Smooth muscle cell (in vitro differentiated cells): ENCODE data around the gene SARDH. TPM values are rescaled to one million over a fixed set of nuclear protein-coding genes. Genes with fewer than 3 reads are reported as not detected.

Experiments
- DNase-seq: peaks from one replicate; lab custom pipeline; 2025; ENCODE audit not compliant: unreplicated experiment; lab: John Stamatoyannopoulos, UW
- H2AFZ ChIP-seq: fragments of 200-600 bp; sonication (generic); 2 replicates; pipeline ENCODE4 v1.6.0; 2016; ENCODE audit warnings: antibody characterized with exemption, low read depth, mild to moderate bottlenecking
- H3F3A ChIP-seq: fragments of 200-600 bp; sonication (generic); 2 replicates; pipeline ENCODE4 v1.6.0; 2017; ENCODE audit warnings: antibody characterized with exemption, low read depth
- H3K27ac ChIP-seq: fragments of 200-600 bp; sonication (generic); 2 replicates; pipeline ENCODE4 v1.5.1; 2016; ENCODE audit warnings: low read depth, mild to moderate bottlenecking
- H3K27me3 ChIP-seq: fragments of 200-600 bp; sonication (generic); 2 replicates; pipeline ENCODE4 v1.6.1; 2016; ENCODE audit warnings: low read depth, mild to moderate bottlenecking
- H3K36me3 ChIP-seq: fragments of 200-600 bp; sonication (generic); 2 replicates; pipeline ENCODE4 v1.5.1; 2016; ENCODE audit warnings: low read depth
- H3K4me1 ChIP-seq: fragments of 200-600 bp; sonication (generic); 2 replicates; pipeline ENCODE4 v1.5.1; 2016; ENCODE audit warnings: low read depth
- H3K4me2 ChIP-seq: fragments of 200-600 bp; sonication (generic); 2 replicates; pipeline ENCODE4 v1.6.0; 2016; ENCODE audit warnings: mild to moderate bottlenecking
- H3K4me3 ChIP-seq: fragments of 200-600 bp; sonication (generic); 2 replicates; pipeline ENCODE4 v1.5.1; 2016; ENCODE audit warnings: mild to moderate bottlenecking
- H3K79me2 ChIP-seq: fragments of 200-600 bp; sonication (generic); 2 replicates; pipeline ENCODE4 v1.6.0; 2016; ENCODE audit warnings: low read depth, mild to moderate bottlenecking
- H3K9ac ChIP-seq: fragments of 200-600 bp; sonication (generic); 2 replicates; pipeline ENCODE4 v1.6.0; 2016; ENCODE audit warnings: low read depth
- H3K9me3 ChIP-seq: fragments of 200-600 bp; sonication (generic); replicated peaks from 2 replicates; pipeline ENCODE4 v1.5.1; 2016; ENCODE audit warnings: low read depth
- H4K20me1 ChIP-seq: fragments of 200-600 bp; sonication (generic); 2 replicates; pipeline ENCODE4 v1.6.0; 2016; ENCODE audit warnings: low read depth
- WGBS: methylation state at CpG from one replicate; pipeline ENCODE4 v1.1.7; 2016; ENCODE audit warnings: low lambda C conversion rate; 5-methylcytosine and 5-hydroxymethylcytosine counted together
- polyA plus RNA-seq: library from polyadenylated mRNA; unstranded; fragments of >200 nt; fragmentation: Nextera tagmentation; extraction: Ambion mirVana; gene quantifications from 2 replicates; pipeline ENCODE4 v1.2.1, GENCODE V29; 2016
- total RNA-seq: library from RNA; depleted of rRNA; stranded (reverse); fragments of >200 nt; gene quantifications from 2 replicates; pipeline ENCODE4 v1.2.3, GENCODE V29; 2014
- TF ChIP-seq, protein P1 (sequence below): fragments of 200-600 bp; sonication (generic); IDR thresholded peaks from 2 replicates; pipeline ENCODE4 v1.5.1; 2017; ENCODE audit warnings: borderline replicate concordance, mild to moderate bottlenecking, antibody characterized with exemption; ENCODE audit not compliant: insufficient read depth, poor library complexity, severe bottlenecking

Gene SARDH
- total and polyA plus RNA-seq, 2 experiments from 2014 or later, result 3.3 to 10.1 TPM

DNA sequence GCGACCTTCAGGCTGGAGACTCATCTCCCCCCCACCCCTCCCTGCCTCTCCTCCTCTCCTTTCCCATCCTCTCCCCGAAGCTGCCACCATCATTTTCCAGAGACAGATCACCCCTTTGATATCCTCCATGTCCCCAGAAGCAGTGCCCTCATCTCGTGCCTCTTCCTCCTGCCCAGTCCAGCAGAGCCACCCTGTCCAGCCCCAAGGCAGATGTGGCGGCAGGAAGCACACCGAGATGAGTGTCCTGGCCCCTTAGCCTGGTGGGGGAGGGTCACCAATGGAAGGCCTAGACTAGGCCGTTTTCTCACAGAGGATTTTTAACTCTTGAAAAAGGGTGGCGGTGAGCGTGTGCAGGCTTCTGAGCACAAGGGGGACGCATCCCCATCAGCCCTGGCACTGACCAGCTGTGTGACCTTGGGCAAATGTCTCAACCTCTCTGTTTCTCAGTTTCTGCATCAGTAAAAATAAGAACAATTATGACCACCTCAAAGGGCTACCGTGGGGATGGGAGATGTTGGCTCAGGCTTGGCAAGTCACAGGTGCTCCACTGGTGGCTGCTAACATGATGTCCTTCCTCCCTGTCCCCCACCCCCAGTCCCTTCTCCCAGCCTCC is 48.9 kb downstream of the SARDH start:
- H3K9me3 ChIP-seq, result no peaks in the 10 kb centered on the region
- WGBS, result 72% methylated on average over 9 of the region's 10 CpGs
- H3K4me1 ChIP-seq, result peaks cover 12% of the 10 kb centered on the region
- no peaks in the 10 kb centered on the region for H4K20me1 ChIP-seq
- no peak overlapping the region for H3K9ac ChIP-seq
- TF ChIP-seq, protein P1, sequence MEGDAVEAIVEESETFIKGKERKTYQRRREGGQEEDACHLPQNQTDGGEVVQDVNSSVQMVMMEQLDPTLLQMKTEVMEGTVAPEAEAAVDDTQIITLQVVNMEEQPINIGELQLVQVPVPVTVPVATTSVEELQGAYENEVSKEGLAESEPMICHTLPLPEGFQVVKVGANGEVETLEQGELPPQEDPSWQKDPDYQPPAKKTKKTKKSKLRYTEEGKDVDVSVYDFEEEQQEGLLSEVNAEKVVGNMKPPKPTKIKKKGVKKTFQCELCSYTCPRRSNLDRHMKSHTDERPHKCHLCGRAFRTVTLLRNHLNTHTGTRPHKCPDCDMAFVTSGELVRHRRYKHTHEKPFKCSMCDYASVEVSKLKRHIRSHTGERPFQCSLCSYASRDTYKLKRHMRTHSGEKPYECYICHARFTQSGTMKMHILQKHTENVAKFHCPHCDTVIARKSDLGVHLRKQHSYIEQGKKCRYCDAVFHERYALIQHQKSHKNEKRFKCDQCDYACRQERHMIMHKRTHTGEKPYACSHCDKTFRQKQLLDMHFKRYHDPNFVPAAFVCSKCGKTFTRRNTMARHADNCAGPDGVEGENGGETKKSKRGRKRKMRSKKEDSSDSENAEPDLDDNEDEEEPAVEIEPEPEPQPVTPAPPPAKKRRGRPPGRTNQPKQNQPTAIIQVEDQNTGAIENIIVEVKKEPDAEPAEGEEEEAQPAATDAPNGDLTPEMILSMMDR, result no peak
- H2AFZ ChIP-seq, result no peak overlapping the region
- no peaks in the 10 kb centered on the region for H3K27me3 ChIP-seq
- no peaks in the 10 kb centered on the region for H3K79me2 ChIP-seq
- no peak overlapping the region for H3K4me3 ChIP-seq
- H3F3A ChIP-seq, result no peaks in the 10 kb centered on the region
- H3K36me3 ChIP-seq, result no peaks in the 10 kb centered on the region
- no peak overlapping the region for H3K27ac ChIP-seq
- no peak for DNase-seq
- H3K4me2 ChIP-seq, result no peak overlapping the region

DNA sequence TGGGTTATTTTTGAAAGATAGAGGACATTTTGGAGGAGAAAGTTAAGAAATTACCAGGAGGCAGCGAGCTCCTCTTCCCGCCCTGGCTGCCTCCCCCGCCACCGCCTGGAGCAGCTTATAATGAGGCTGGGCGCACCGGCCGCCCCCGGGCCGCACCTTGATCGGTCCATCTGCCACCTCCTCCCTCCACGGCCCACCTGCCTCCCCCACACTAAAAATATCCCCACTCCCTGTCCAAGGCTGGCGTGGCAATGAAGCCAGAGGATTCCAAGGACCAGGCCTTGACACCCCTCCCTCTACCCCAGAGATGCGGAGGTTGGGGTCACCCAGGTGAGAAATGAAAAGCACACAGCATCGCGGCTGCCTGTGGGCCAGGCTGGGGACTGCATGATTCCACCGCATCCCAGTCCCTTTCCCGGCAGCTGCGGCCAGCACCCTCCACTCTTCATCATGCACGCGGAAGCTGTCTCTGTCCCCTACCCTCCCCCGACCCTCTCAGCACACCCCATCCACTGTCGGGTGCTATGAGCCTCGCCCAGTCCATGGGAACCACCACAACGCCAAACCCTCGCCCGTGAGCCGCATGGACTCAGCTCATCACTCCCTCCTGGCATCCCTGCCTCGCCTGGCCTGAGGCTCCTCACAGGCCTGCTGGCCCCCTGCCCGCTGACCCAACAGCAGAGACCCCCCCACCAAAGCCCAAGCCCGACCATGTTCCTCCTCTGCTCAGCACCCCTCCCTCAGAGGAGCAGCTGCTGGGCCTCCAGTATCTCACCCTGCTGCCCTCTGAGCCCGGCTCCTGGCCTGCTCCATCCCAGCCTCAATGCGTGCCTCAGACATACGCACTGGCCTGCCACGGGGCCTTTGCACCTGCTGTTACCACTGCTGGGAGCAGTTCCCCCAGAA is 50.0 kb downstream of the SARDH start:
- Histone ChIP-seq H3K36me3 (no peaks in the 10 kb centered on the region), H3K27ac (no peak overlapping the region), H2AFZ (no peak overlapping the region), H3K4me2 (no peak overlapping the region), H3K9ac (no peak overlapping the region), H3K4me3 (no peak overlapping the region), H3K9me3 (no peaks in the 10 kb centered on the region), H3K27me3 (no peaks in the 10 kb centered on the region), H4K20me1 (no peaks in the 10 kb centered on the region), H3K79me2 (no peaks in the 10 kb centered on the region), H3F3A (peaks cover 3% of the 10 kb centered on the region), H3K4me1 (peaks cover 12% of the 10 kb centered on the region)
- TF ChIP-seq, protein P1, result no peak
- WGBS, result 95% methylated on average over 32 of the region's 34 CpGs
- no peak for DNase-seq

GRCh38 chr9:133686642-133687575 is 51.2 kb downstream of the SARDH start:
- Histone ChIP-seq H3K4me2 (no peak overlapping the region), H4K20me1 (no peaks in the 10 kb centered on the region), H3K4me1 (peaks cover 8% of the 10 kb centered on the region), H3K4me3 (no peak overlapping the region), H3F3A (peaks cover 3% of the 10 kb centered on the region), H2AFZ (no peak overlapping the region), H3K27ac (no peak overlapping the region), H3K9ac (no peak overlapping the region), H3K9me3 (no peaks in the 10 kb centered on the region), H3K27me3 (no peaks in the 10 kb centered on the region), H3K79me2 (no peaks in the 10 kb centered on the region), H3K36me3 (no peaks in the 10 kb centered on the region)
- no peak for DNase-seq
- WGBS, result 96% methylated on average over 24 of the region's 24 CpGs
- TF ChIP-seq, protein P1, result no peak
